PC-9 (cell line): ENCODE results near the gene RIPOR3. TPM values are rescaled to one million over a fixed set of nuclear protein-coding genes. Genes with fewer than 3 reads are reported as not detected.

Experiments
- BruUV-seq: library from RNA; stranded (reverse); fragments of 400-500 nt; replicated peaks from 2 replicates; lab custom pipeline; 2021; lab: Mats Ljungman, UMichigan
- CTCF ChIA-PET: fragments of 300-600 bp; sonication (Branson Sonifier 250); formaldehyde crosslinking; loops from one replicate; lab custom pipeline; 2022; ENCODE audit warnings: antibody characterized with exemption; lab: Charles Lee
- POLR2A ChIA-PET: fragments of 300-600 bp; sonication (Branson Sonifier 250); formaldehyde crosslinking; loops from one replicate; lab custom pipeline; 2022; ENCODE audit warnings: antibody characterized with exemption; ENCODE audit not compliant: unreplicated experiment; lab: Charles Lee
- DNase-seq, 2 experiments: peaks; one replicate each; pipeline versions ENCODE4 v3.0.0 to v3.0.0-alpha.2; 2015 to 2022; ENCODE audit warnings: mixed read lengths in 1 of 2
- H2AFZ ChIP-seq: fragments of 200-600 bp; sonication (generic); 2 replicates; pipeline ENCODE4 v1.8.1; 2017; ENCODE audit warnings: antibody characterized with exemption
- H3F3A ChIP-seq: fragments of 200-600 bp; sonication (generic); 2 replicates; pipeline ENCODE4 v1.8.1; 2017; ENCODE audit warnings: antibody characterized with exemption, mild to moderate bottlenecking, low read depth; ENCODE audit not compliant: insufficient read depth
- H3K27ac ChIP-seq: fragments of 200-600 bp; sonication (generic); 2 replicates; pipeline ENCODE4 v1.6.1; 2016; ENCODE audit warnings: mixed run types
- H3K27me3 ChIP-seq: fragments of 200-600 bp; sonication (generic); 2 replicates; pipeline ENCODE4 v1.6.1; 2016; ENCODE audit warnings: low read depth, mixed run types; ENCODE audit not compliant: insufficient read depth
- H3K36me3 ChIP-seq: fragments of 200-600 bp; sonication (generic); 2 replicates; pipeline ENCODE4 v1.6.1; 2016; ENCODE audit warnings: low read depth, mixed run types
- H3K4me1 ChIP-seq: fragments of 200-600 bp; sonication (generic); replicated peaks from 2 replicates; pipeline ENCODE4 v1.6.1; 2016; ENCODE audit warnings: mixed run types; ENCODE audit not compliant: insufficient read depth
- H3K4me2 ChIP-seq: fragments of 200-600 bp; sonication (generic); 2 replicates; pipeline ENCODE4 v1.6.1; 2017; ENCODE audit warnings: mixed run types
- H3K4me3 ChIP-seq: fragments of 200-600 bp; sonication (generic); 2 replicates; pipeline ENCODE4 v1.6.1; 2016; ENCODE audit warnings: mixed run types
- H3K79me2 ChIP-seq: fragments of 200-600 bp; sonication (generic); 2 replicates; pipeline ENCODE4 v1.6.1; 2017; ENCODE audit warnings: low read depth, mixed run types
- H3K9me2 ChIP-seq: fragments of 200-600 bp; sonication (generic); 2 replicates; pipeline ENCODE4 v1.8.1; 2017; ENCODE audit warnings: mild to moderate bottlenecking; ENCODE audit not compliant: insufficient read depth
- H3K9me3 ChIP-seq: fragments of 200-600 bp; sonication (generic); 2 replicates; pipeline ENCODE4 v1.8.1; 2016; ENCODE audit warnings: low read depth; ENCODE audit not compliant: insufficient read depth
- H4K20me1 ChIP-seq: fragments of 200-600 bp; sonication (generic); 2 replicates; pipeline ENCODE4 v1.8.1; 2017; ENCODE audit not compliant: insufficient read depth
- CTCF ChIP-seq: fragments of 200-600 bp; sonication (generic); conservative IDR thresholded peaks from 2 replicates; pipeline ENCODE4 v1.6.1; 2017; ENCODE audit warnings: mixed run types, antibody characterized with exemption, mild to moderate bottlenecking, moderate library complexity
- EZH2 ChIP-seq: fragments of 200-600 bp; sonication (generic); IDR thresholded peaks from 2 replicates; pipeline ENCODE4 v1.8.0; 2017; ENCODE audit warnings: antibody characterized with exemption, low read depth
- intact Hi-C: fragments of 100-400 bp; cut with micrococcal nuclease; formaldehyde crosslinking; loops from one replicate; pipeline ENCODE4 v1.10.0; 2022; ENCODE audit not compliant: unreplicated experiment
- total RNA-seq: library from RNA; stranded (reverse); gene quantifications from 2 replicates; pipeline ENCODE4 v1.2.3, GENCODE V29; 2021

The RIPOR3 gene
- total RNA-seq, 1 experiment from 2014 or later: 6.3 TPM

GRCh38 chr20:50710492-50711063, 19.2 kb upstream of the RIPOR3 start:
- H3K4me1 ChIP-seq: peaks cover 73% of the 10 kb centered on the region

GRCh38 chr20:50709636-50709973, 18.3 kb upstream of the RIPOR3 start:
- no peaks in the 10 kb centered on the region for H3K36me3 ChIP-seq
- H3K27ac ChIP-seq: peak overlapping the region; percentile 92
- no peaks in the 10 kb centered on the region for H3K9me3 ChIP-seq
- H3K4me2 ChIP-seq: peak overlapping the region; percentile 86; the same call in 1 of the 2 replicates
- H2AFZ ChIP-seq: no peak overlapping the region
- no peaks in the 10 kb centered on the region for H3K9me2 ChIP-seq
- CTCF ChIA-PET: interaction anchor here (0.6 to 0.7 kb wide), 4 partner anchors 9 to 110 kb away, joined by 3 to 8 read pairs (median 6); no protein-coding TSS in a partner anchor
- H3K4me1 ChIP-seq: peaks cover 70% of the 10 kb centered on the region
- POLR2A ChIA-PET: interaction anchor here (0.7 kb wide), 1 partner anchor 20 kb away, joined by 3 read pairs; no protein-coding TSS in a partner anchor
- no peaks in the 10 kb centered on the region for H3K79me2 ChIP-seq
- no TSS peak for BruUV-seq
- no peaks in the 10 kb centered on the region for H4K20me1 ChIP-seq
- DNase-seq: no peak
- intact Hi-C loops: no loop called here
- TF ChIP-seq EZH2: no peak
- no peak for TF ChIP-seq CTCF
- peaks cover 40% of the 10 kb centered on the region for H3F3A ChIP-seq
- no peak overlapping the region for H3K4me3 ChIP-seq
- H3K27me3 ChIP-seq: no peaks in the 10 kb centered on the region

More at GRCh38 chr20:50710492-50711063, 19.2 kb upstream of the RIPOR3 start:
- Histone ChIP-seq H4K20me1 (no peaks in the 10 kb centered on the region), H3K27ac (peak overlapping the region; percentile 92), H3K9me2 (no peaks in the 10 kb centered on the region), H3K9me3 (no peaks in the 10 kb centered on the region), H3K79me2 (no peaks in the 10 kb centered on the region), H2AFZ (peak overlapping the region; percentile 1; the same call in 1 of the 2 replicates), H3K36me3 (no peaks in the 10 kb centered on the region), H3F3A (peaks cover 50% of the 10 kb centered on the region), H3K4me2 (peak overlapping the region; percentile 86), H3K27me3 (no peaks in the 10 kb centered on the region), H3K4me3 (peak overlapping the region; percentile 40)
- BruUV-seq: no TSS peak
- peak; percentile 66 to 95 for DNase-seq
- intact Hi-C loops: loop anchor here (1.0 to 10.0 kb wide), 4 partner anchors 15 to 54 kb away; no protein-coding TSS in a partner anchor
- no peak for TF ChIP-seq CTCF
- no peak for TF ChIP-seq EZH2
- POLR2A ChIA-PET: interaction anchor here (0.5 to 1.3 kb wide), 5 partner anchors 19 to 52 kb away, joined by 3 to 12 read pairs (median 5); partner anchors contain the start of gene PARD6B
- CTCF ChIA-PET: interaction anchor here (0.7 to 1.7 kb wide), 2 partner anchors 19 to 1014 kb away, joined by 3 to 6 read pairs; no protein-coding TSS in a partner anchor

- H3K9me3 ChIP-seq: no peaks in the 10 kb centered on the region
- H3K4me3 ChIP-seq: no peak overlapping the region
- H3K79me2 ChIP-seq: no peaks in the 10 kb centered on the region
- POLR2A ChIA-PET: interaction anchor here (0.7 kb wide), 1 partner anchor 20 kb away, joined by 3 read pairs; no protein-coding TSS in a partner anchor
- H3F3A ChIP-seq: peaks cover 40% of the 10 kb centered on the region
- BruUV-seq: no TSS peak
- H3K27me3 ChIP-seq: no peaks in the 10 kb centered on the region
- DNase-seq: no peak
- H3K4me2 ChIP-seq: peak overlapping the region; percentile 86; the same call in 1 of the 2 replicates
- peaks cover 70% of the 10 kb centered on the region for H3K4me1 ChIP-seq
- H3K27ac ChIP-seq: peak overlapping the region; percentile 92
- intact Hi-C loops: no loop called here
- H2AFZ ChIP-seq: no peak overlapping the region
- CTCF ChIA-PET: interaction anchor here (0.6 kb wide), 3 partner anchors 8 to 110 kb away, joined by 3 to 8 read pairs (median 4); no protein-coding TSS in a partner anchor
- H3K36me3 ChIP-seq: no peaks in the 10 kb centered on the region
- no peaks in the 10 kb centered on the region for H3K9me2 ChIP-seq
- TF ChIP-seq CTCF (no peak), EZH2 (no peak)
- H4K20me1 ChIP-seq: no peaks in the 10 kb centered on the region
Measured at GRCh38 chr20:50708845-50709635, 17.7 kb upstream of the RIPOR3 start.
